Jurkat, Clone E6-1 (cell line): ENCODE measurements around the gene ARHGEF10L.

Experiments
- DNase-seq: peaks from one replicate; pipeline ENCODE4 v3.0.0-alpha.2; 2011; ENCODE audit warnings: low read depth, low spot score
- H3K4me3 ChIP-seq: 2 replicates; pipeline ENCODE4 v1.5.1; 2011; ENCODE audit warnings: mild to moderate bottlenecking, low read length, control low read depth, moderate library complexity

The ARHGEF10L gene

GRCh38 chr1:17676387-17677060 is 137.0 kb downstream of the ARHGEF10L start:
- DNase-seq, result no peak
- no peak overlapping the region for H3K4me3 ChIP-seq

GRCh38 chr1:17678011-17678410 is 138.5 kb downstream of the ARHGEF10L start:
- no peak overlapping the region for H3K4me3 ChIP-seq
- DNase-seq, result no peak

- no peak for DNase-seq
- H3K4me3 ChIP-seq, result no peak overlapping the region
Observed at GRCh38 chr1:17679856-17680255, 140.4 kb downstream of the ARHGEF10L start.

- DNase-seq, result no peak
- H3K4me3 ChIP-seq, result no peak overlapping the region
Observed at GRCh38 chr1:17680308-17680707, 140.8 kb downstream of the ARHGEF10L start.

GRCh38 chr1:17682400-17682799 is 142.9 kb downstream of the ARHGEF10L start:
- no peak for DNase-seq
- H3K4me3 ChIP-seq, result no peak overlapping the region

- DNase-seq, result no peak
- H3K4me3 ChIP-seq, result no peak overlapping the region
Observed at GRCh38 chr1:17683598-17683997, 144.1 kb downstream of the ARHGEF10L start.

- H3K4me3 ChIP-seq, result no peak overlapping the region
- no peak for DNase-seq
Observed at GRCh38 chr1:17684810-17685209, 145.3 kb downstream of the ARHGEF10L start.

- no peak for DNase-seq
- no peak overlapping the region for H3K4me3 ChIP-seq
Observed at GRCh38 chr1:17686258-17686657, 146.8 kb downstream of the ARHGEF10L start.

- DNase-seq, result no peak
- no peak overlapping the region for H3K4me3 ChIP-seq
Observed at GRCh38 chr1:17687145-17687544, 147.6 kb downstream of the ARHGEF10L start.

- H3K4me3 ChIP-seq, result no peak overlapping the region
- DNase-seq, result no peak
Observed at GRCh38 chr1:17688217-17688810, 148.8 kb downstream of the ARHGEF10L start.

- H3K4me3 ChIP-seq, result no peak overlapping the region
- no peak for DNase-seq
Observed at GRCh38 chr1:17689011-17689410, 149.5 kb downstream of the ARHGEF10L start.

GRCh38 chr1:17690906-17691634 is 151.6 kb downstream of the ARHGEF10L start:
- H3K4me3 ChIP-seq, result no peak overlapping the region
- DNase-seq, result no peak

GRCh38 chr1:17692645-17693044 is 153.1 kb downstream of the ARHGEF10L start:
- no peak overlapping the region for H3K4me3 ChIP-seq
- no peak for DNase-seq

- DNase-seq, result no peak
- H3K4me3 ChIP-seq, result no peak overlapping the region
Observed at GRCh38 chr1:17696417-17697301, 157.2 kb downstream of the ARHGEF10L start.

GRCh38 chr1:17697458-17697857 is 158.0 kb downstream of the ARHGEF10L start:
- H3K4me3 ChIP-seq, result no peak overlapping the region
- no peak for DNase-seq

- no peak overlapping the region for H3K4me3 ChIP-seq
- DNase-seq, result no peak
Observed at GRCh38 chr1:17699581-17699980, 160.1 kb downstream of the ARHGEF10L start.

- no peak overlapping the region for H3K4me3 ChIP-seq
- no peak for DNase-seq
Observed at GRCh38 chr1:17700945-17701810, 161.7 kb downstream of the ARHGEF10L start.

GRCh38 chr1:17704176-17704575 is 164.7 kb downstream of the ARHGEF10L start:
- no peak for DNase-seq
- H3K4me3 ChIP-seq, result no peak overlapping the region

- DNase-seq, result no peak
- no peak overlapping the region for H3K4me3 ChIP-seq
Observed at GRCh38 chr1:17706445-17706844, 166.9 kb downstream of the ARHGEF10L start.
